PC-3 (cell line): ENCODE measurements around the gene RPL32. TPM values are rescaled to one million over a fixed set of nuclear protein-coding genes. Genes with fewer than 3 reads are reported as not detected.
"Not testable (repeated sequence)": the region's sequence is repeated elsewhere in the genome, so short reads cannot be mapped to it uniquely, and the experiment has no call there.

Source experiments
- ATAC-seq: fragments of 200-7000 bp; cut with Tn5 transposase; 2 replicates; pipeline ENCODE4 v1.9.1; 2020; ENCODE audit warnings: mild to moderate bottlenecking, moderate library complexity
- BruUV-seq: library from RNA; stranded (reverse); fragments of 400-500 nt; replicated peaks from 2 replicates; lab custom pipeline; 2021; lab: Mats Ljungman, UMichigan
- CTCF ChIA-PET: fragments of 300-600 bp; sonication (Branson Sonifier 250); formaldehyde crosslinking; loops from one replicate; lab custom pipeline; 2022; ENCODE audit warnings: antibody characterized with exemption; lab: Charles Lee
- POLR2A ChIA-PET: fragments of 300-600 bp; sonication (Branson Sonifier 250); formaldehyde crosslinking; loops from one replicate; lab custom pipeline; 2022; ENCODE audit warnings: antibody characterized with exemption; ENCODE audit not compliant: unreplicated experiment; lab: Charles Lee
- DNase-seq: peaks from one replicate; pipeline ENCODE4 v3.0.0-alpha.2; 2015
- H2AFZ ChIP-seq: fragments of 300-600 bp; sonication (generic); 2 replicates; pipeline ENCODE4 v1.6.0; 2016; ENCODE audit warnings: antibody characterized with exemption, low read length
- H3F3A ChIP-seq: fragments of 300-600 bp; sonication (generic); one replicate; pipeline ENCODE4 v1.6.0; 2017; ENCODE audit warnings: antibody characterized with exemption, low read length, control low read depth, mild to moderate bottlenecking; ENCODE audit not compliant: unreplicated experiment
- H3K27ac ChIP-seq: fragments of 300-600 bp; sonication (generic); 2 replicates; pipeline ENCODE4 v1.5.1; 2016; ENCODE audit warnings: mild to moderate bottlenecking, low read length
- H3K27me3 ChIP-seq: fragments of 300-600 bp; sonication (generic); 2 replicates; pipeline ENCODE4 v1.6.1; 2016; ENCODE audit warnings: low read length, mixed read lengths
- H3K36me3 ChIP-seq: fragments of 300-600 bp; sonication (generic); 2 replicates; pipeline ENCODE4 v1.6.1; 2016; ENCODE audit warnings: low read depth, mixed run types, low read length, mixed read lengths
- H3K4me1 ChIP-seq: fragments of 300-600 bp; sonication (generic); 2 replicates; pipeline ENCODE4 v1.5.1; 2016; ENCODE audit warnings: low read length; ENCODE audit not compliant: insufficient read depth
- H3K4me2 ChIP-seq: fragments of 300-600 bp; sonication (generic); 2 replicates; pipeline ENCODE4 v1.6.0; 2016; ENCODE audit warnings: low read length
- H3K4me3 ChIP-seq: fragments of 300-600 bp; sonication (generic); 2 replicates; pipeline ENCODE4 v1.5.1; 2016; ENCODE audit warnings: mild to moderate bottlenecking, low read length, mixed read lengths
- H3K79me2 ChIP-seq: fragments of 300-600 bp; sonication (generic); 2 replicates; pipeline ENCODE4 v1.6.1; 2017; ENCODE audit warnings: low read length, mixed read lengths
- H3K9ac ChIP-seq: fragments of 300-600 bp; sonication (generic); 2 replicates; pipeline ENCODE4 v1.6.0; 2016; ENCODE audit warnings: mild to moderate bottlenecking, low read length
- H3K9me2 ChIP-seq: fragments of 300-600 bp; sonication (generic); replicated peaks from 2 replicates; pipeline ENCODE4 v1.6.1; 2016; ENCODE audit warnings: mixed run types, low read length, mixed read lengths
- H3K9me3 ChIP-seq: fragments of 300-600 bp; sonication (generic); 2 replicates; pipeline ENCODE4 v1.6.1; 2016; ENCODE audit warnings: low read length, mixed read lengths
- H4K20me1 ChIP-seq: fragments of 300-600 bp; sonication (generic); 2 replicates; pipeline ENCODE4 v1.6.1; 2016; ENCODE audit warnings: low read length, mixed read lengths
- EZH2 ChIP-seq: fragments of 300-600 bp; sonication (generic); IDR thresholded peaks from one replicate; pipeline ENCODE4 v1.6.1; 2017; ENCODE audit warnings: antibody characterized with exemption, mild to moderate bottlenecking, low read length; ENCODE audit not compliant: unreplicated experiment
- EZH2phosphoT487 ChIP-seq: fragments of 300-600 bp; sonication (generic); IDR thresholded peaks from 2 replicates; pipeline ENCODE4 v1.6.1; 2018; ENCODE audit warnings: mild to moderate bottlenecking, antibody characterized with exemption, low read length, borderline replicate concordance
- intact Hi-C: fragments of 100-400 bp; cut with micrococcal nuclease; formaldehyde crosslinking; loops from 2 replicates; pipeline ENCODE4 v1.9.0; 2023
- total RNA-seq: library from RNA; depleted of rRNA; stranded (reverse); fragments of >200 nt; gene quantifications from 2 replicates; pipeline ENCODE4 v1.2.3, GENCODE V29; 2014
- TF ChIP-seq, protein P1 (sequence below): fragments of 300-600 bp; sonication (generic); conservative IDR thresholded peaks from 2 replicates; pipeline ENCODE4 v1.5.1; 2017; ENCODE audit warnings: antibody characterized with exemption, low read depth, mild to moderate bottlenecking, low read length

RPL32 gene
- total RNA-seq, 1 experiment from 2014 or later, result 2,663 TPM

DNA sequence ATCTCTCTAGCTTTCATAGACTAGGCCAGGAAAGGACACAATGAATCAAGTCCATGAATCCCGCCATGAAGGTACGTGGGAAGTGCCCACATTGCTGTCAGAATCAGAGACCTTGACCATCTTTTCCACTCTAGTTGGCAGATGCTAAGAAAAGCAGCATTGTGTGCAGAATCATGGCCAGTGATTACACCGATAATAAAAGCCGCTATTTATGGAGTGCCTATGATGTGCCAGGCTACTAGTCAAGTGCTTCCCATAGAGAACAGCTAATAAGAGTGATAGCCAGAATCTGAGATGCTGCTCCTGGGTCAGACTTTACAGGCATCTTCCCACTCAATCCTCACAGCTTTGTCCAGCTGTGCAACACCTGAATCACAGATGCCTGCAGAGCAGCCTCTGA lies 13.2 kb upstream of the RPL32 start:
- POLR2A ChIA-PET, result no interaction called here
- intact Hi-C loops, result no loop called here
- Histone ChIP-seq H3K27me3 (no peaks in the 10 kb centered on the region), H3F3A (no peaks in the 10 kb centered on the region), H3K27ac (no peak overlapping the region), H3K4me2 (no peak overlapping the region), H4K20me1 (no peaks in the 10 kb centered on the region), H3K9me3 (no peaks in the 10 kb centered on the region), H3K79me2 (no peaks in the 10 kb centered on the region), H2AFZ (no peak overlapping the region), H3K36me3 (no peaks in the 10 kb centered on the region), H3K4me3 (no peak overlapping the region), H3K4me1 (peaks cover 14% of the 10 kb centered on the region), H3K9me2 (no peaks in the 10 kb centered on the region), H3K9ac (no peak overlapping the region)
- DNase-seq (no peak), ATAC-seq (no peak)
- CTCF ChIA-PET, result no interaction called here
- TF ChIP-seq, protein P1, sequence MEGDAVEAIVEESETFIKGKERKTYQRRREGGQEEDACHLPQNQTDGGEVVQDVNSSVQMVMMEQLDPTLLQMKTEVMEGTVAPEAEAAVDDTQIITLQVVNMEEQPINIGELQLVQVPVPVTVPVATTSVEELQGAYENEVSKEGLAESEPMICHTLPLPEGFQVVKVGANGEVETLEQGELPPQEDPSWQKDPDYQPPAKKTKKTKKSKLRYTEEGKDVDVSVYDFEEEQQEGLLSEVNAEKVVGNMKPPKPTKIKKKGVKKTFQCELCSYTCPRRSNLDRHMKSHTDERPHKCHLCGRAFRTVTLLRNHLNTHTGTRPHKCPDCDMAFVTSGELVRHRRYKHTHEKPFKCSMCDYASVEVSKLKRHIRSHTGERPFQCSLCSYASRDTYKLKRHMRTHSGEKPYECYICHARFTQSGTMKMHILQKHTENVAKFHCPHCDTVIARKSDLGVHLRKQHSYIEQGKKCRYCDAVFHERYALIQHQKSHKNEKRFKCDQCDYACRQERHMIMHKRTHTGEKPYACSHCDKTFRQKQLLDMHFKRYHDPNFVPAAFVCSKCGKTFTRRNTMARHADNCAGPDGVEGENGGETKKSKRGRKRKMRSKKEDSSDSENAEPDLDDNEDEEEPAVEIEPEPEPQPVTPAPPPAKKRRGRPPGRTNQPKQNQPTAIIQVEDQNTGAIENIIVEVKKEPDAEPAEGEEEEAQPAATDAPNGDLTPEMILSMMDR, result no peak
- TF ChIP-seq EZH2 (no peak), EZH2phosphoT487 (no peak)
- BruUV-seq, result no TSS peak

DNA sequence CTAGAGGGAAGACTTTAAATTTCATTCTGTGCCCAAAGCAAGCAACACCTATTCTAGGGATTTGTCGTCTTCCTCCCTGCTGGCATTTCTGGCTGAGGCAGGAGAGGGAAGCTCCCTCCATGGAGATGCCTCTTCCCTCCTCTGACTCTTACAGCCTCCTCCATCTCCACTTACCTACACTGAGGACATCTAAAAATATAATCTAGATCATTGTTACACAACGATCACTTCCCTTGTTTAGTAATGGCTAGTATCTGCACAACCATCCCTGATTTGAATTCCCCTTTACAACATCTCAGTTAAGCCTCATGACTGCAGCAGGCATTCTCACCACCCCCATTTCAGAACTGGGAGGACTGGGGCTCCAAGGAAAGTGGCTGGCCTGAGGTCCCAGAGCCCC lies 12.5 kb upstream of the RPL32 start:
- intact Hi-C loops, H2AFZ ChIP-seq, H3K36me3 ChIP-seq, H3K79me2 ChIP-seq, ATAC-seq, H3F3A ChIP-seq, H3K4me3 ChIP-seq, BruUV-seq, H3K27me3 ChIP-seq, H3K9ac ChIP-seq, CTCF ChIA-PET, H3K9me2 ChIP-seq, DNase-seq, H3K27ac ChIP-seq, H3K4me2 ChIP-seq, H4K20me1 ChIP-seq, H3K9me3 ChIP-seq, POLR2A ChIA-PET: not testable (repeated sequence)
- H3K4me1 ChIP-seq, result peaks cover 14% of the 10 kb centered on the region

DNA sequence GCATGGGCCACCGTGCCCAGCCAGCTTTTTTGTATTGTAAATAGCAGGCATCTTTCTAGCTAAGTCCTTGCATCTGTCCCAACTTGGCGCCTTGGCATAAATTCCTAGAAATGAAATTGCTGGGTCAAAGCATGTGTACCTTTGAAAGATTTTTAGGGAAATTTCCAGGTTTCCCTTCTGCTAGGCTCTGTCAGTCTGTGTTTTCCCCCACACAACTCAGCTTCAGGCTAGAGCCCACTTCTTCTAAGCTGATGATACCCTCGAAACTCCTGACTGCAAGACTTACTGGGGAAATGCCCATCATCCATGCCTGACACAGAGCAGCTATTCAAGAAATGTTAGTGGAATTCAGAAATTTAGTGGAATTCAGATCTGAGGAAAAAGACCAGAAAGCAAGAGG lies 10.8 kb upstream of the RPL32 start:
- TF ChIP-seq, protein P1, result no peak
- TF ChIP-seq EZH2 (no peak), EZH2phosphoT487 (no peak)
- Histone ChIP-seq H3K4me2 (no peak overlapping the region), H3K9ac (no peak overlapping the region), H2AFZ (no peak overlapping the region), H3F3A (no peaks in the 10 kb centered on the region), H3K27ac (no peak overlapping the region), H3K36me3 (no peaks in the 10 kb centered on the region), H3K9me3 (no peaks in the 10 kb centered on the region), H3K4me1 (peaks cover 14% of the 10 kb centered on the region), H3K9me2 (no peaks in the 10 kb centered on the region), H3K79me2 (no peaks in the 10 kb centered on the region), H3K4me3 (no peak overlapping the region), H4K20me1 (no peaks in the 10 kb centered on the region), H3K27me3 (no peaks in the 10 kb centered on the region)
- ATAC-seq (no peak), DNase-seq (no peak)
- intact Hi-C loops, result no loop called here
- CTCF ChIA-PET, result no interaction called here
- BruUV-seq, result no TSS peak
- POLR2A ChIA-PET, result no interaction called here
